OCI-LY7 (cell line): ENCODE measurements around the gene BDKRB2.

Experiments used
- EZH2phosphoT487 ChIP-seq: fragments of 200-600 bp; sonication (generic); IDR thresholded peaks from 2 replicates; pipeline ENCODE4 v1.6.1; 2018; ENCODE audit warnings: low read depth, borderline replicate concordance, mild to moderate bottlenecking, mixed run types, antibody characterized with exemption, low read length, moderate library complexity, mixed read lengths
- TF ChIP-seq, protein P1 (sequence below): fragments of 200-600 bp; sonication (generic); conservative IDR thresholded peaks from 2 replicates; pipeline ENCODE4 v1.5.1; 2014; ENCODE audit warnings: mild to moderate bottlenecking, antibody characterized with exemption, low read length, moderate library complexity, mixed read lengths

DNA sequence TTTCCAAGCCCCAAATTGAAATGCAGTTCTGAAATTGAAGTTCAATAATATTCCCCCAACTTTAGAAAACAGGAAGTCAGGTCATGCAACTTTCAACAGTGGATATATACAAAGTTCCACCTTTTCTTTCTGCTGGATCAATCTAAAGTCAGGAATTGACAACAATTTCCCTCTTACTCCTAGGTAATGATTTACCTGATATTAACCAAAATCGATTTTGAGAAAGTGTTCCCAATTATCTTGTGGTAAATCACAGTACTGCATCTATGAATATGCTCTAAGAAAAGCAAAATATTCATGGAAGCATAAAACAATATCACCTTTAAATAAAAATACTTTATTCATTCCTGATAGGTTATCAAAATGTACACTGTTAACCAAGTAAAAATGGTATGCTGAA is 79.8 kb downstream of the BDKRB2 start:
- TF ChIP-seq, protein P1, sequence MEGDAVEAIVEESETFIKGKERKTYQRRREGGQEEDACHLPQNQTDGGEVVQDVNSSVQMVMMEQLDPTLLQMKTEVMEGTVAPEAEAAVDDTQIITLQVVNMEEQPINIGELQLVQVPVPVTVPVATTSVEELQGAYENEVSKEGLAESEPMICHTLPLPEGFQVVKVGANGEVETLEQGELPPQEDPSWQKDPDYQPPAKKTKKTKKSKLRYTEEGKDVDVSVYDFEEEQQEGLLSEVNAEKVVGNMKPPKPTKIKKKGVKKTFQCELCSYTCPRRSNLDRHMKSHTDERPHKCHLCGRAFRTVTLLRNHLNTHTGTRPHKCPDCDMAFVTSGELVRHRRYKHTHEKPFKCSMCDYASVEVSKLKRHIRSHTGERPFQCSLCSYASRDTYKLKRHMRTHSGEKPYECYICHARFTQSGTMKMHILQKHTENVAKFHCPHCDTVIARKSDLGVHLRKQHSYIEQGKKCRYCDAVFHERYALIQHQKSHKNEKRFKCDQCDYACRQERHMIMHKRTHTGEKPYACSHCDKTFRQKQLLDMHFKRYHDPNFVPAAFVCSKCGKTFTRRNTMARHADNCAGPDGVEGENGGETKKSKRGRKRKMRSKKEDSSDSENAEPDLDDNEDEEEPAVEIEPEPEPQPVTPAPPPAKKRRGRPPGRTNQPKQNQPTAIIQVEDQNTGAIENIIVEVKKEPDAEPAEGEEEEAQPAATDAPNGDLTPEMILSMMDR, result no peak
- no peak for TF ChIP-seq EZH2phosphoT487
